HepG2 (cell line): ENCODE results near the gene ALB. TPM values are rescaled to one million over a fixed set of nuclear protein-coding genes. Genes with fewer than 3 reads are reported as not detected.
A peak's percentile ranks its signal among the peaks of the same experiment; 100 is the strongest.

Source experiments
- ATRX ChIP-seq: sonication (generic); formaldehyde crosslinking; IDR thresholded peaks from 2 replicates; pipeline ENCODE4 v1.4.0; 2020; ENCODE audit warnings: missing genetic modification reagents, borderline replicate concordance
- FOXP4 ChIP-seq: sonication (generic); formaldehyde crosslinking; IDR thresholded peaks from 2 replicates; pipeline ENCODE4 v1.4.0; 2020; ENCODE audit warnings: missing genetic modification reagents
- KAT8 ChIP-seq: IDR thresholded peaks from 2 replicates; pipeline ENCODE4 v1.6.1; 2016; ENCODE audit warnings: missing genetic modification reagents, missing compliant biosample characterization
- MAF1 ChIP-seq: sonication (generic); formaldehyde crosslinking; IDR thresholded peaks from 2 replicates; pipeline ENCODE4 v1.5.0; 2020; ENCODE audit warnings: missing genetic modification reagents, borderline replicate concordance
- MXD1 ChIP-seq: sonication (generic); formaldehyde crosslinking; IDR thresholded peaks from 2 replicates; pipeline ENCODE4 v1.4.0; 2020; ENCODE audit warnings: mild to moderate bottlenecking, missing genetic modification reagents
- NFAT5 ChIP-seq: sonication (generic); formaldehyde crosslinking; IDR thresholded peaks from 2 replicates; pipeline ENCODE4 v1.4.0; 2020; ENCODE audit warnings: missing genetic modification reagents
- PITX1 ChIP-seq: sonication (generic); formaldehyde crosslinking; IDR thresholded peaks from 2 replicates; pipeline ENCODE4 v1.5.1; 2020; ENCODE audit warnings: mild to moderate bottlenecking, missing genetic modification reagents
- TAF1 ChIP-seq: sonication (generic); formaldehyde crosslinking; IDR thresholded peaks from 2 replicates; pipeline ENCODE4 v1.4.0; 2020; ENCODE audit warnings: missing genetic modification reagents
- ZFP37 ChIP-seq: sonication (generic); formaldehyde crosslinking; IDR thresholded peaks from 2 replicates; pipeline ENCODE4 v1.4.0; 2020; ENCODE audit warnings: missing genetic modification reagents, borderline replicate concordance
- ZKSCAN5 ChIP-seq: sonication (generic); formaldehyde crosslinking; IDR thresholded peaks from 2 replicates; pipeline ENCODE4 v1.5.1; 2020; ENCODE audit warnings: mild to moderate bottlenecking, missing genetic modification reagents
- ZNF18 ChIP-seq: sonication (generic); formaldehyde crosslinking; IDR thresholded peaks from 2 replicates; pipeline ENCODE4 v1.8.0; 2022; ENCODE audit warnings: mild to moderate bottlenecking, missing genetic modification reagents; ENCODE audit not compliant: insufficient replicate concordance
- ZNF281 ChIP-seq: sonication (generic); formaldehyde crosslinking; IDR thresholded peaks from 2 replicates; pipeline ENCODE4 v1.4.0; 2020; ENCODE audit warnings: missing genetic modification reagents, borderline replicate concordance
- ZNF512 ChIP-seq: sonication (generic); formaldehyde crosslinking; IDR thresholded peaks from 2 replicates; pipeline ENCODE4 v1.4.0; 2020; ENCODE audit warnings: mild to moderate bottlenecking, missing genetic modification reagents
- ZNF614 ChIP-seq: IDR thresholded peaks from 2 replicates; pipeline ENCODE4 v1.6.1; 2018; ENCODE audit warnings: missing biosample characterization, missing genetic modification reagents, inconsistent platforms, borderline replicate concordance
- ZNF740 ChIP-seq: sonication (generic); formaldehyde crosslinking; IDR thresholded peaks from 2 replicates; pipeline ENCODE4 v1.4.0; 2020; ENCODE audit warnings: missing genetic modification reagents
- polyA plus RNA-seq, 8 experiments: library from polyadenylated mRNA; depleted of rRNA in 3 of 8; stranded (reverse) in 7 of 8; unstranded in 1 of 8; fragments of >200 nt; fragmentation: Illumina TruSeq in 4 of 8; extraction: Trizol in 4 of 8; gene quantifications; 2 replicates each; pipeline versions ENCODE4 v1.2.1 to v1.2.3, GENCODE V29; 2011 to 2016; ENCODE audit warnings: low read depth in 4 of 8, missing spikeins in 1 of 8, mixed read lengths in 1 of 8; ENCODE audit not compliant: insufficient read depth in 1 of 8
- total RNA-seq, 5 experiments: library from RNA; depleted of rRNA; stranded (reverse); fragments of >200 nt; fragmentation: Illumina TruSeq; extraction: Trizol; gene quantifications; 2 replicates each; pipeline ENCODE4 v1.2.3, GENCODE V29; 2016; ENCODE audit warnings: low read depth in 1 of 5

Gene ALB
- total and polyA plus RNA-seq, 2 of the 13 experiments (the other 11 are each of a cell fraction or from before 2014, with no cell fraction given) = 22,259 to 22,625 TPM

- no peak for TF ChIP-seq NFAT5 (CRISPR knock-in tag)
- no peak for TF ChIP-seq MXD1
- no peak for TF ChIP-seq ZNF18 (CRISPR knock-in tag)
- no peak for TF ChIP-seq MAF1
- no peak for TF ChIP-seq ZNF512 (CRISPR knock-in tag)
- no peak for TF ChIP-seq PITX1 (CRISPR knock-in tag)
- TF ChIP-seq FOXP4 = peak; percentile 28; the same call in 1 of the 2 replicates
- no peak for TF ChIP-seq ATRX
- peak; percentile 15; the same call in 1 of the 2 replicates for TF ChIP-seq ZNF740
- TF ChIP-seq ZNF614 (CRISPR knock-in tag) = no peak
- TF ChIP-seq KAT8 (CRISPR knock-in tag) = no peak
- no peak for TF ChIP-seq ZFP37 (CRISPR knock-in tag)
- no peak for TF ChIP-seq TAF1 (CRISPR knock-in tag)
- no peak for TF ChIP-seq ZKSCAN5 (CRISPR knock-in tag)
- no peak for TF ChIP-seq ZNF281 (CRISPR knock-in tag)
Observed at GRCh38 chr4:73413294-73413755, 9.2 kb downstream of the ALB start (continued).
